ENCODE results near the gene IFFO2.

Gene IFFO2

GRCh38 chr1:18970762-18971161 lies 14.3 kb upstream of the IFFO2 start:
- DNase-seq, result no peak

- no peak for DNase-seq
Observed at GRCh38 chr1:18970358-18970757, 13.9 kb upstream of the IFFO2 start.

GRCh38 chr1:18967066-18967690 lies 10.7 kb upstream of the IFFO2 start:
- no peak for DNase-seq

GRCh38 chr1:18965206-18966173 lies 9.0 kb upstream of the IFFO2 start:
- peak; percentile 90 for DNase-seq

GRCh38 chr1:18963968-18964367 lies 7.5 kb upstream of the IFFO2 start:
- no peak for DNase-seq

GRCh38 chr1:18962855-18963737 lies 6.6 kb upstream of the IFFO2 start:
- DNase-seq, result no peak

- DNase-seq, result peak; percentile 60
Observed at GRCh38 chr1:18962121-18962721, 5.7 kb upstream of the IFFO2 start.

- no peak for DNase-seq
Observed at GRCh38 chr1:18960821-18961220, 4.3 kb upstream of the IFFO2 start.

- DNase-seq, result no peak
Observed at GRCh38 chr1:18960409-18960808, 3.9 kb upstream of the IFFO2 start.

- no peak for DNase-seq
Observed at GRCh38 chr1:18959591-18959990, 3.1 kb upstream of the IFFO2 start.

GRCh38 chr1:18957532-18958300 lies 1.2 kb upstream of the IFFO2 start:
- DNase-seq, result no peak

GRCh38 chr1:18957136-18957521 lies 653 bp upstream of the IFFO2 start:
- no peak for DNase-seq

- DNase-seq, result no peak
Observed at GRCh38 chr1:18955441-18956192, 859 bp downstream of the IFFO2 start.

GRCh38 chr1:18955131-18955440 lies 1.4 kb downstream of the IFFO2 start:
- no peak for DNase-seq

GRCh38 chr1:18954270-18955071 lies 2.0 kb downstream of the IFFO2 start:
- no peak for DNase-seq

- no peak for DNase-seq
Observed at GRCh38 chr1:18953731-18954231, 2.7 kb downstream of the IFFO2 start.

GRCh38 chr1:18951818-18952391 lies 4.6 kb downstream of the IFFO2 start:
- no peak for DNase-seq

GRCh38 chr1:18951416-18951815 lies 5.1 kb downstream of the IFFO2 start:
- DNase-seq, result no peak

- peak; percentile 65 for DNase-seq
Observed at GRCh38 chr1:18950401-18951026, 6.0 kb downstream of the IFFO2 start.
